ENCODE measurements around the gene DDX31. TPM values are rescaled to one million over a fixed set of nuclear protein-coding genes. Genes with fewer than 3 reads are reported as not detected.

Gene DDX31
- total and polyA plus RNA-seq, 2 donors = 9.9 to 11.8 TPM

DNA sequence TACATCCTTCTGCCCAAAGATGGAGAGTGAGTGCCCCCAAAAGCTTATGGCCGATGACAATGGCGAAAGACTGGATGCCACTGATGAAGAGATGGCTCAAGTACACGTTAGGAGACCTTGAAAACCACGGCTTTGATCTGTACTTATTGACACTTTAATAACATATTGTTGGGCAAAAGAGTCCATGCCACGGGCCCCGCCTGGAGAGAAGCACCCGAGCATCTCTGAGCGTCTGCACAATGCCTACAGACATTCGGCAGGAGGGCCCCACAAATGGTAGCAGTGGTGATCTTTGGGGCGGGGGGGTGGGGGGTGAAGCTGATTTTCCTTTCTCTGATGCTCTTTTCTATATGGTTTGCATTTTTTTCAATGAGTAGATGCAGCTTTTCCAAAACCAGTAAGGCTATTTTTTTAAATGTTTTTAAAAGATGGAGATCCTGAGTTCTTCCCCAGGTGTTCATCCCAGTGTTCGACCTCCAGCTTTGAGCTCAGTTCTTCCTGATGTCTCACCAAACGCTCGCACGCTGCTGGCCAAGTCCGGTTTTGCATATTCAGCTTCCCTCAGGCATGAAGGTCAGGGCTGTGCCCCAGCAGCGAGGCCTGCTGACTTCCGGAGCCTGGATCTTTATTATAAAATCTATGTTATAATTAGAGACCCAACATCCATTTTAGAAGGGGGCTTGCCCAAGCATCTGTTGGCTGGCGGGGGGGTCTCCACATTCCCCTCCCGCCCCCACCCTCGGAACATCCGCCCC, 121.6 kb downstream of the DDX31 start:
- no peaks in the 10 kb centered on the region for H3K9me3 ChIP-seq (ENCODE audit: control insufficient read depth in 2 of 2, insufficient read depth in 1 of 2, low read length in 1 of 2)
- H3K27ac ChIP-seq (ENCODE audit: low read depth in 1 of 2, low read length in 1 of 2) = no peak overlapping the region
- H3K27me3 ChIP-seq (ENCODE audit: control insufficient read depth in 2 of 2, insufficient read depth in 1 of 2, low read length in 1 of 2) = peaks cover 0 to 62% of the 10 kb centered on the region in 2 donors
- no peaks in the 10 kb centered on the region for H3K36me3 ChIP-seq (ENCODE audit: control insufficient read depth in 2 of 2, insufficient read depth in 2 of 2, low read length in 1 of 2)
- no peak for DNase-seq (ENCODE audit: low read depth in 6 of 9, low spot score in 9 of 9)
- H3K4me1 ChIP-seq (ENCODE audit: control insufficient read depth in 2 of 2, insufficient read depth in 2 of 2, low read length in 2 of 2) = peaks cover 0 to 10% of the 10 kb centered on the region in 2 donors
- no peak overlapping the region for H3K4me3 ChIP-seq (ENCODE audit: low read length in 2 of 2)
- 89% methylated on average over 21 of the region's 21 CpGs for WGBS

DNA sequence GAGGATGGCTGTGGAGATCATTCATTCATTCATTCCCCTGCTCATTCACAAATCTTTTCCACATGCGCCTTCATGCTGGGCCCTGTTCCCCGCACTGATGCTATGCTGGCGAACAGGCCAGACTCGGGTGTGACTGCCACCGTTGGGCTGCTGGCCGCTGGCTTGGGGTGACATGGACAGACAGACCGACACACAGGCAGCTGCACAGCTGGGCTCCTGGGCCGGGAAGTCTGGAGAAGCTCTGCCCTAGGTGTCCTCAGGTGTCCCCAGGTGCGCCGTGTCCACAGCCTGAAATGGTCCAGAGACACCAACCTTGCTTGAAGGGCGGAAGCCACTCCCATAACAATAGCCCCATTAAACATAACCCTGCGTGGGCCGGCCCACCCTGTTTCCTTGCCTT, 122.3 kb downstream of the DDX31 start:
- Histone ChIP-seq H3K4me1 (ENCODE audit: control insufficient read depth in 2 of 2, insufficient read depth in 2 of 2, low read length in 2 of 2) (peaks cover 0 to 10% of the 10 kb centered on the region in 2 donors), H3K36me3 (ENCODE audit: control insufficient read depth in 2 of 2, insufficient read depth in 2 of 2, low read length in 1 of 2) (no peaks in the 10 kb centered on the region), H3K27me3 (ENCODE audit: control insufficient read depth in 2 of 2, insufficient read depth in 1 of 2, low read length in 1 of 2) (peaks cover 0 to 67% of the 10 kb centered on the region in 2 donors), H3K27ac (ENCODE audit: low read depth in 1 of 2, low read length in 1 of 2) (no peak overlapping the region), H3K4me3 (ENCODE audit: low read length in 2 of 2) (no peak overlapping the region), H3K9me3 (ENCODE audit: control insufficient read depth in 2 of 2, insufficient read depth in 1 of 2, low read length in 1 of 2) (no peaks in the 10 kb centered on the region)
- no peak for DNase-seq (ENCODE audit: low read depth in 6 of 9, low spot score in 9 of 9)
- 94% methylated on average over 13 of the region's 13 CpGs for WGBS

DNA sequence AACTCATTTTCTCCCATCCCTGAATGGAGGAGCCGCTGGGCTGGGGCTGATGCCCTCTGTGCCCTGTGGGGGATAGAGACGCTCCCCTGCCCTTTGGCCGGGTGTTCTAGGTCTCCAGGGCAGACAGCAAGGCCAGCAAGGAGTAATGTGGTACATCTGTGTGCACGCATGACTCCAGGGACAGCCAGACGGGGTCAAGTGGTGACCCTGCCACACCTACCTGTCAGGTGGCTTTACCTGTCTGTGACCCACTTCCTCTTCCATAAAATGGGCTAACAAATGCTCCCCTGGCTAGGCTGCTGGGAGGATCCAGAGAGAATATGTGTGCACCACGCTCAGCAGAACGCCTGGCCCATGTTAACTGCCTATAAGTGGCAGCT, 122.7 kb downstream of the DDX31 start:
- 90% methylated on average over 7 of the region's 7 CpGs for whole genome bisulfite sequencing

DNA sequence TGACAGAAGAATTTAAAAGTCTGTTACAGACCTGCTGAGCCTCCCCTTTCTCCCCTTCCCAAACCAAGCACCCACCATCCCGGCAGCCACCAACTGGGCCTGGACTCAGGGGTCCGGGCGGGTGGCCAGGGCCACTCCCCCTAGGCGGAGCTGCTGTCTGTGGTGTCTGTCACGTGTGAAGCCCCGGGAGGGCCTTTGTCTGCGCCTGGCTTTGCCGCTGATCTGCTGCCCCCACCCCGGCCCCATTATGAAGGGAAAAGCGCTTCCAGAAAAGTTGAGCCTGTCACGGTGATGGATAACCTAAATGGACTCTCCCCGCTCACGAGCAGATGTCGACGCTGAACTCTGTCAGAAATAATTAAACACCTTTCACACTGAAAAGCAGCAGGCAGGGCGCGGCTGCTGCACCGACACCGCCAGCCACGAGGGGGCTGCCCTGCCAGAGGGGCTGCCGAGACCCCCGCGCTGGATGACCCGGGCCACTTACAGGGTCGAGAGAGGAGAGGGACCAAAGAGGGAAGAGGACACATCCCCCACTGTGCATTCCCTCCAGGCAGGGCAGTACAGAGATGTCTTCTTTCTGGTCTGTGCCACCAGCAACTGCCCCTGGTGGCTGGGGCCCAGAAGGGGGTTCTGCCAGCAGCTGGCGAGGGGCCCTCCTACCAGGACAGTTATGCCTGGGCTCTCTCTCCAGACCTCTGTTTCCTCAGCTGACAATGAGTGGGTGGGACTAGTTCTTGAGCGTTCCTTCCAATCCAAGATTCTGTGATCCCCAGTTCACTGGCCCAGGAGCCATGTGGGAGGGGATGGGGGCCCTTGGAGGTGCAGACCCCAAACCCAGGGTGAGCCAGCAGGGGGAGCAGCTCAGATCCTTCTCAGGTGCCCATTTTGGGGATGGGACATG, 123.4 kb downstream of the DDX31 start:
- 4% methylated on average over 27 of the region's 27 CpGs for WGBS
- Histone ChIP-seq H3K4me3 (ENCODE audit: low read length in 2 of 2) (no peak overlapping the region), H3K9me3 (ENCODE audit: control insufficient read depth in 2 of 2, insufficient read depth in 1 of 2, low read length in 1 of 2) (no peaks in the 10 kb centered on the region), H3K4me1 (ENCODE audit: control insufficient read depth in 2 of 2, insufficient read depth in 2 of 2, low read length in 2 of 2) (peaks cover 0 to 10% of the 10 kb centered on the region in 2 donors), H3K36me3 (ENCODE audit: control insufficient read depth in 2 of 2, insufficient read depth in 2 of 2, low read length in 1 of 2) (no peaks in the 10 kb centered on the region), H3K27ac (ENCODE audit: low read depth in 1 of 2, low read length in 1 of 2) (no peak overlapping the region), H3K27me3 (ENCODE audit: control insufficient read depth in 2 of 2, insufficient read depth in 1 of 2, low read length in 1 of 2) (peaks cover 0 to 62% of the 10 kb centered on the region in 2 donors)
- DNase-seq (ENCODE audit: low read depth in 6 of 9, low spot score in 9 of 9) = peak in 3 of 9 donors; percentile 6 to 37 (median 11)

More for the DNA sequence above, 122.7 kb downstream of the DDX31 start:
- H3K4me1 ChIP-seq (ENCODE audit: control insufficient read depth in 2 of 2, insufficient read depth in 2 of 2, low read length in 2 of 2) = peaks cover 0 to 10% of the 10 kb centered on the region in 2 donors
- no peak for DNase-seq (ENCODE audit: low read depth in 6 of 9, low spot score in 9 of 9)
- no peak overlapping the region for H3K4me3 ChIP-seq (ENCODE audit: low read length in 2 of 2)
- no peaks in the 10 kb centered on the region for H3K36me3 ChIP-seq (ENCODE audit: control insufficient read depth in 2 of 2, insufficient read depth in 2 of 2, low read length in 1 of 2)
- H3K27ac ChIP-seq (ENCODE audit: low read depth in 1 of 2, low read length in 1 of 2) = no peak overlapping the region
- no peaks in the 10 kb centered on the region for H3K9me3 ChIP-seq (ENCODE audit: control insufficient read depth in 2 of 2, insufficient read depth in 1 of 2, low read length in 1 of 2)
- peaks cover 0 to 69% of the 10 kb centered on the region in 2 donors for H3K27me3 ChIP-seq (ENCODE audit: control insufficient read depth in 2 of 2, insufficient read depth in 1 of 2, low read length in 1 of 2)

DNA sequence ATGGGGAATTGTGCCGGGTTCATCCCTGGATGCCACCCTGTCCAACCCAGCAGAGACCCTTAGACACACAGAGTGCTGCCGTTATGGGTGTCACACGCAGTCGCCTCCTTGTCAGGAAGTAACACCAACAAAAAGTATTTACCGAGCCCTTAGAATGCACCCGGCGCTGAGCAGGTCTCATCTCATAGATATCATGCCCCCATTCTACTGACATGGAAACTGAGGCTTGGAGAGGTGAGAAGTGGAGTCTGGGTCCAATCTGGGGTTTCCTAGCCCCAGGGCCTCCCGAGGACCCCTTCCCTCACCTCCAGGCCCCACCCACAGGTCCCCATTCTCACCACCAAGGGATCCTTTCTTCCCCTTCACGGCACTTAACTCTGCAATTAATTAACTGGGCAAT, 124.2 kb downstream of the DDX31 start:
- H3K36me3 ChIP-seq (ENCODE audit: control insufficient read depth in 2 of 2, insufficient read depth in 2 of 2, low read length in 1 of 2) = no peaks in the 10 kb centered on the region
- no peak overlapping the region for H3K4me3 ChIP-seq (ENCODE audit: low read length in 2 of 2)
- WGBS = 89% methylated on average over 9 of the region's 9 CpGs
- no peak overlapping the region for H3K27ac ChIP-seq (ENCODE audit: low read depth in 1 of 2, low read length in 1 of 2)
- no peaks in the 10 kb centered on the region for H3K9me3 ChIP-seq (ENCODE audit: control insufficient read depth in 2 of 2, insufficient read depth in 1 of 2, low read length in 1 of 2)
- H3K4me1 ChIP-seq (ENCODE audit: control insufficient read depth in 2 of 2, insufficient read depth in 2 of 2, low read length in 2 of 2) = peaks cover 0 to 10% of the 10 kb centered on the region in 2 donors
- no peak for DNase-seq (ENCODE audit: low read depth in 6 of 9, low spot score in 9 of 9)
- H3K27me3 ChIP-seq (ENCODE audit: control insufficient read depth in 2 of 2, insufficient read depth in 1 of 2, low read length in 1 of 2) = peaks cover 0 to 62% of the 10 kb centered on the region in 2 donors

GRCh38 chr9:132543960-132544359, 125.8 kb downstream of the DDX31 start:
- Histone ChIP-seq H3K4me3 (ENCODE audit: low read length in 2 of 2) (no peak overlapping the region), H3K4me1 (ENCODE audit: control insufficient read depth in 2 of 2, insufficient read depth in 2 of 2, low read length in 2 of 2) (peaks cover 0 to 10% of the 10 kb centered on the region in 2 donors), H3K27ac (ENCODE audit: low read depth in 1 of 2, low read length in 1 of 2) (no peak overlapping the region), H3K36me3 (ENCODE audit: control insufficient read depth in 2 of 2, insufficient read depth in 2 of 2, low read length in 1 of 2) (no peaks in the 10 kb centered on the region), H3K9me3 (ENCODE audit: control insufficient read depth in 2 of 2, insufficient read depth in 1 of 2, low read length in 1 of 2) (no peaks in the 10 kb centered on the region), H3K27me3 (ENCODE audit: control insufficient read depth in 2 of 2, insufficient read depth in 1 of 2, low read length in 1 of 2) (peaks cover 0 to 53% of the 10 kb centered on the region in 2 donors)
- WGBS = 73% methylated on average over 21 of the region's 21 CpGs
- no peak for DNase-seq (ENCODE audit: low read depth in 6 of 9, low spot score in 9 of 9)

DNA sequence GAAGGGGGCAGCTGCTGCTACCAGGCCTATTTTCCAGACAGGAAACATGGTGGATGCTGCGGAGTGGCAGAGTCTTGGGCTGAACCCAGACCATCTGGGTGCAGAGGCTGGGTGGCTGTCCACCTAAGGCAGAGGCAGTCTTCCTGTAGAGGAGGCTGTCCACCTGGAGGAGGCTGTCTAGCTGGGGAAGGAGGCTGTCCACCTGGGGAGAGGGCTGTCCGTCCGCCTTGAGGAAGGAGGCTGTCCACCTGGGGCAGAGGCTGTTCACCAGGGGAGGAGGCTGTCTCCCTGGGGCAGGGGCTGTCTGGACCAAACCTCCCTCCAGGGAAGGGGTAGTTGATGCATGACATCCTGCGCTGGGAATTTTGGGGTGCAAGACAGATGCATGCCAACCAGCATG, 126.5 kb downstream of the DDX31 start:
- no peak overlapping the region for H3K27ac ChIP-seq (ENCODE audit: low read depth in 1 of 2, low read length in 1 of 2)
- DNase-seq (ENCODE audit: low read depth in 6 of 9, low spot score in 9 of 9) = no peak
- peaks cover 0 to 10% of the 10 kb centered on the region in 2 donors for H3K4me1 ChIP-seq (ENCODE audit: control insufficient read depth in 2 of 2, insufficient read depth in 2 of 2, low read length in 2 of 2)
- no peak overlapping the region for H3K4me3 ChIP-seq (ENCODE audit: low read length in 2 of 2)
- H3K27me3 ChIP-seq (ENCODE audit: control insufficient read depth in 2 of 2, insufficient read depth in 1 of 2, low read length in 1 of 2) = peaks cover 0 to 53% of the 10 kb centered on the region in 2 donors
- WGBS = 97% methylated on average over 4 of the region's 4 CpGs
- no peaks in the 10 kb centered on the region for H3K9me3 ChIP-seq (ENCODE audit: control insufficient read depth in 2 of 2, insufficient read depth in 1 of 2, low read length in 1 of 2)
- no peaks in the 10 kb centered on the region for H3K36me3 ChIP-seq (ENCODE audit: control insufficient read depth in 2 of 2, insufficient read depth in 2 of 2, low read length in 1 of 2)
